GM12878 (cell line): ENCODE data around the gene VMAC. TPM values are rescaled to one million over a fixed set of nuclear protein-coding genes. Genes with fewer than 3 reads are reported as not detected.
"Not testable (repeated sequence)": the region's sequence is repeated elsewhere in the genome, so short reads cannot be mapped to it uniquely, and the experiment has no call there.

Experiments used
- ATAC-seq: fragments of 200-7000 bp; cut with Tn5 transposase; 3 replicates; pipeline ENCODE4 v1.9.1; 2020; ENCODE audit warnings: mild to moderate bottlenecking, moderate library complexity
- BruUV-seq: library from RNA; stranded (reverse); fragments of 400-500 nt; replicated peaks from 2 replicates; lab custom pipeline; 2021; lab: Mats Ljungman, UMichigan
- CTCF ChIA-PET: fragments of 300-600 bp; sonication (Branson Sonifier 250); formaldehyde crosslinking; extraction: SDS; loops from one replicate; lab custom pipeline; 2021; ENCODE audit warnings: inconsistent platforms; lab: Yijun Ruan, JAX
- POLR2A ChIA-PET: fragments of 350-600 bp; formaldehyde crosslinking; extraction: SDS; loops from one replicate; lab custom pipeline; 2021; ENCODE audit warnings: inconsistent platforms; lab: Charles Lee
- RAD21 ChIA-PET: fragments of 300-600 bp; sonication (Branson Sonifier 250); formaldehyde crosslinking; loops from one replicate; lab custom pipeline; 2023; ENCODE audit warnings: antibody characterized with exemption; ENCODE audit not compliant: unreplicated experiment; lab: Charles Lee
- SMC1A ChIA-PET: fragments of 300-600 bp; sonication (Branson Sonifier 250); formaldehyde crosslinking; loops from one replicate; lab custom pipeline; 2023; ENCODE audit not compliant: unreplicated experiment, uncharacterized antibody; lab: Charles Lee
- DNase-seq: peaks from one replicate; pipeline ENCODE4 v3.0.0-alpha.2; 2011; ENCODE audit warnings: low read depth, low spot score
- FAIRE-seq: peaks from 3 replicates; lab custom pipeline; 2011; peaks lifted over from hg19 to GRCh38; lab: Jason Lieb, UNC
- H2AFZ ChIP-seq: 2 replicates; pipeline ENCODE4 v1.6.0; 2011; ENCODE audit warnings: low read depth, low read length, control low read depth; ENCODE audit not compliant: control insufficient read depth
- H3K27ac ChIP-seq: 2 replicates; pipeline ENCODE4 v1.5.1; 2011; ENCODE audit warnings: control low read depth; ENCODE audit not compliant: control insufficient read depth, insufficient read depth
- H3K27me3 ChIP-seq, 2 experiments: replicated peaks in 1 of 2; 2 replicates each; pipeline versions ENCODE4 v1.6.0 to v1.6.1; 2011; ENCODE audit warnings: low read length in 1 of 2; ENCODE audit not compliant: control insufficient read depth in 2 of 2, insufficient read depth in 2 of 2
- H3K36me3 ChIP-seq, 2 experiments: 2 replicates each; pipeline ENCODE4 v1.5.1; 2011; ENCODE audit warnings: low read length in 1 of 2; ENCODE audit not compliant: control insufficient read depth in 2 of 2, insufficient read depth in 2 of 2
- H3K4me1 ChIP-seq: 2 replicates; pipeline ENCODE4 v1.6.1; 2011; ENCODE audit warnings: mild to moderate bottlenecking, low read length, moderate library complexity, mixed read lengths; ENCODE audit not compliant: control insufficient read depth, insufficient read depth
- H3K4me2 ChIP-seq: 2 replicates; pipeline ENCODE4 v1.6.0; 2011; ENCODE audit warnings: control low read depth; ENCODE audit not compliant: control insufficient read depth, insufficient read depth
- H3K4me3 ChIP-seq: fragments of 200-600 bp; sonication (generic); 2 replicates; pipeline ENCODE4 v1.5.1; 2016
- H3K79me2 ChIP-seq: 2 replicates; pipeline ENCODE4 v1.6.0; 2011; ENCODE audit warnings: low read length; ENCODE audit not compliant: control insufficient read depth, insufficient read depth
- H3K9ac ChIP-seq: 2 replicates; pipeline ENCODE4 v1.8.0; 2011; ENCODE audit warnings: low read length, control low read depth, mixed read lengths; ENCODE audit not compliant: control insufficient read depth, insufficient read depth
- H3K9me3 ChIP-seq: replicated peaks from 3 replicates; pipeline ENCODE4 v1.5.1; 2011; ENCODE audit warnings: mild to moderate bottlenecking, low read length; ENCODE audit not compliant: control insufficient read depth, insufficient read depth
- H4K20me1 ChIP-seq: 2 replicates; pipeline ENCODE4 v1.6.0; 2011; ENCODE audit not compliant: control insufficient read depth, insufficient read depth
- CHD2 ChIP-seq: IDR thresholded peaks from 2 replicates; pipeline ENCODE4 v1.6.1; 2011; ENCODE audit warnings: low read depth, low read length, improper control_type of control experiment, borderline replicate concordance
- HDGF ChIP-seq: fragments of 450-650 bp; IDR thresholded peaks from 2 replicates; pipeline ENCODE4 v1.6.1; 2016; ENCODE audit warnings: antibody characterized with exemption
- KLF5 ChIP-seq: fragments of 450-650 bp; IDR thresholded peaks from 2 replicates; pipeline ENCODE4 v1.6.1; 2014; ENCODE audit warnings: mild to moderate bottlenecking; ENCODE audit not compliant: partially characterized antibody
- NR2C1 ChIP-seq: fragments of 450-650 bp; IDR thresholded peaks from 2 replicates; pipeline ENCODE4 v1.6.1; 2017; ENCODE audit warnings: antibody characterized with exemption, mild to moderate bottlenecking, moderate library complexity
- PBX3 ChIP-seq: IDR thresholded peaks from 2 replicates; pipeline ENCODE4 v1.6.1; 2011; ENCODE audit warnings: mild to moderate bottlenecking, low read depth, low read length, moderate library complexity; ENCODE audit not compliant: insufficient replicate concordance
- PKNOX1 ChIP-seq: fragments of 450-650 bp; IDR thresholded peaks from 2 replicates; pipeline ENCODE4 v1.6.1; 2016; ENCODE audit warnings: mild to moderate bottlenecking
- POU2F2 ChIP-seq: IDR thresholded peaks from 3 replicates; pipeline ENCODE4 v1.6.1; 2011; ENCODE audit warnings: low read depth, mild to moderate bottlenecking, low read length, borderline replicate concordance
- RFX5 ChIP-seq: IDR thresholded peaks from 2 replicates; pipeline ENCODE4 v1.6.1; 2011; ENCODE audit warnings: low read depth, low read length, improper control_type of control experiment
- RUNX3 ChIP-seq: IDR thresholded peaks from 2 replicates; pipeline ENCODE4 v1.6.1; 2012; ENCODE audit warnings: low read length, inconsistent platforms
- SMARCA5 ChIP-seq: fragments of 450-650 bp; IDR thresholded peaks from 2 replicates; pipeline ENCODE4 v1.6.1; 2017; ENCODE audit warnings: mild to moderate bottlenecking
- SP1 ChIP-seq: IDR thresholded peaks from one replicate; pipeline ENCODE4 v1.6.1; 2011; ENCODE audit warnings: low read depth, low read length
- SRF ChIP-seq, 2 experiments: IDR thresholded peaks; 2 replicates each; pipeline ENCODE4 v1.6.1; 2011; ENCODE audit warnings: low read depth in 2 of 2, low read length in 2 of 2, mild to moderate bottlenecking in 1 of 2, moderate library complexity in 1 of 2
- ZNF207 ChIP-seq: fragments of 450-650 bp; IDR thresholded peaks from 2 replicates; pipeline ENCODE4 v1.6.1; 2014; ENCODE audit warnings: antibody characterized with exemption, mild to moderate bottlenecking, borderline replicate concordance
- WGBS: methylation state at CpG from one replicate; pipeline ENCODE4 v1.1.6; 2016; ENCODE audit warnings: low lambda C conversion rate; ENCODE audit not compliant: insufficient replicate concordance, insufficient coverage; ENCODE audit errors: missing lambda C conversion rate; 5-methylcytosine and 5-hydroxymethylcytosine counted together
- in situ Hi-C: fragments of 300-500 bp; cut with MboI; formaldehyde crosslinking; loops from 9 replicates; pipeline ENCODE4 v1.14.3; 2018; ENCODE audit warnings: mixed read lengths
- intact Hi-C: fragments of 100-400 bp; cut with micrococcal nuclease; formaldehyde crosslinking; loops from one replicate; pipeline ENCODE4 v1.14.2; 2022; ENCODE audit not compliant: unreplicated experiment
- polyA plus RNA-seq, 11 experiments: library from polyadenylated mRNA; depleted of rRNA in 4 of 11; unstranded in 6 of 11; stranded (reverse) in 5 of 11; fragments of >200 nt; fragmentation: Nextera tagmentation in 4 of 11; fragmentation: Illumina TruSeq in 1 of 11; extraction: Ambion mirVana in 4 of 11; extraction: Trizol in 1 of 11; gene quantifications; 1 replicate in 1 of 11; 2 replicates in 10 of 11; pipeline versions ENCODE4 v1.2.1 to v1.2.3, GENCODE V29; 2011 to 2016; ENCODE audit warnings: inconsistent platforms in 2 of 11, missing spikeins in 2 of 11, low read depth in 1 of 11
- total RNA-seq, 4 experiments: library from RNA; depleted of rRNA in 3 of 4; stranded (reverse); fragments of >200 nt in 3 of 4; fragmentation: Illumina TruSeq in 1 of 4; extraction: Trizol in 1 of 4; gene quantifications; 2 replicates each; pipeline versions ENCODE4 v1.2.1 to v1.2.3, GENCODE V29; 2013 to 2021
- TF ChIP-seq, protein P1 (sequence below): fragments of 450-650 bp; IDR thresholded peaks from 2 replicates; pipeline ENCODE4 v1.6.1; 2017; ENCODE audit warnings: mild to moderate bottlenecking, moderate library complexity

Gene VMAC
- total and polyA plus RNA-seq, 10 of the 15 experiments (the other 5 are each of a cell fraction or from before 2014, with no cell fraction given), result 0.18 to 6.8 (median 1.8) TPM

DNA sequence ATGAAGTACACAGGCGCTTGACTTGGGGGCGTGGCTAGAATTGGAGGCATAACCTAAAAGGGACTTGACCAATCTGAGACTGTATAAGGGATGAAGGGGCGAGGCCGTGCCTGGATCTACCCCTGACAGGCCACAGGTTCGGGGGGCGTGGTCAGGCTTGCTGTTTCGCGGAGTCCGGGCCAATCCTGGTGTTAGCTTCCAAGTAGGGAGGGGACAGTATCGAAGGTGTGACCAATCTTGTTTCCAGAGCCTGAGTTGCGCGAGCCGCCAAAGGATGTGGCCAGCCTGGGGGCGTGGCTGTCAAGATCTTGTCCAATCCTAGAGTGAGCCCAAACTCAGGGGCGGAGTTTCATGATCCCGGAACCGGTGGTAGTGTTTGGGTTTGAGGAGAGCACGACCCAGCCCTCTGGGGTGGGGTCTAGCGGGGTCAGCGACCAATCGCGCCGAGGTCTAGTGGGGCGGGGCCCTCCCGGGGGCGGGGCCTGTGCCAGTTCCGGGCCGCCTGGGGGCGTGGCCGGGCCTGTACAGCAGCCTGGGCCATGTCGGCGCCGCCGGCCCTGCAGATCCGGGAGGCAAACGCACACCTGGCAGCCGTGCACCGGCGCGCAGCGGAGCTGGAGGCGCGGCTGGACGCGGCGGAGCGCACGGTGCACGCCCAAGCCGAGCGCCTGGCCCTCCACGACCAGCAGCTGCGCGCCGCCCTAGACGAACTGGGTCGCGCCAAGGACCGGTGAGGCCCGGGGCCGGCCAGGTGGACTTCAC, at the start of gene VMAC (continued):
- TF ChIP-seq RUNX3, result peak; percentile 2; the same call in 1 of the 2 replicates
- TF ChIP-seq CHD2, result peak; percentile 71; the same call in 1 of the 2 replicates
- TF ChIP-seq SP1, result peak; percentile 88
- TF ChIP-seq PBX3, result peak; percentile 33
- peak; percentile 58; the same call in 1 of the 2 replicates for TF ChIP-seq RFX5
- TF ChIP-seq KLF5, result peak; percentile 22
- TF ChIP-seq, protein P1, sequence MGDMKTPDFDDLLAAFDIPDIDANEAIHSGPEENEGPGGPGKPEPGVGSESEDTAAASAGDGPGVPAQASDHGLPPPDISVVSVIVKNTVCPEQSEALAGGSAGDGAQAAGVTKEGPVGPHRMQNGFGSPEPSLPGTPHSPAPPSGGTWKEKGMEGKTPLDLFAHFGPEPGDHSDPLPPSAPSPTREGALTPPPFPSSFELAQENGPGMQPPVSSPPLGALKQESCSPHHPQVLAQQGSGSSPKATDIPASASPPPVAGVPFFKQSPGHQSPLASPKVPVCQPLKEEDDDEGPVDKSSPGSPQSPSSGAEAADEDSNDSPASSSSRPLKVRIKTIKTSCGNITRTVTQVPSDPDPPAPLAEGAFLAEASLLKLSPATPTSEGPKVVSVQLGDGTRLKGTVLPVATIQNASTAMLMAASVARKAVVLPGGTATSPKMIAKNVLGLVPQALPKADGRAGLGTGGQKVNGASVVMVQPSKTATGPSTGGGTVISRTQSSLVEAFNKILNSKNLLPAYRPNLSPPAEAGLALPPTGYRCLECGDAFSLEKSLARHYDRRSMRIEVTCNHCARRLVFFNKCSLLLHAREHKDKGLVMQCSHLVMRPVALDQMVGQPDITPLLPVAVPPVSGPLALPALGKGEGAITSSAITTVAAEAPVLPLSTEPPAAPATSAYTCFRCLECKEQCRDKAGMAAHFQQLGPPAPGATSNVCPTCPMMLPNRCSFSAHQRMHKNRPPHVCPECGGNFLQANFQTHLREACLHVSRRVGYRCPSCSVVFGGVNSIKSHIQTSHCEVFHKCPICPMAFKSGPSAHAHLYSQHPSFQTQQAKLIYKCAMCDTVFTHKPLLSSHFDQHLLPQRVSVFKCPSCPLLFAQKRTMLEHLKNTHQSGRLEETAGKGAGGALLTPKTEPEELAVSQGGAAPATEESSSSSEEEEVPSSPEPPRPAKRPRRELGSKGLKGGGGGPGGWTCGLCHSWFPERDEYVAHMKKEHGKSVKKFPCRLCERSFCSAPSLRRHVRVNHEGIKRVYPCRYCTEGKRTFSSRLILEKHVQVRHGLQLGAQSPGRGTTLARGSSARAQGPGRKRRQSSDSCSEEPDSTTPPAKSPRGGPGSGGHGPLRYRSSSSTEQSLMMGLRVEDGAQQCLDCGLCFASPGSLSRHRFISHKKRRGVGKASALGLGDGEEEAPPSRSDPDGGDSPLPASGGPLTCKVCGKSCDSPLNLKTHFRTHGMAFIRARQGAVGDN, result peak; percentile 40; the same call in 1 of the 2 replicates
- peak; percentile 99 for TF ChIP-seq HDGF
- TF ChIP-seq PKNOX1, result peak; percentile 92
- peak; percentile 16 to 32; a peak in 2 of 4 replicates for TF ChIP-seq SRF (IDR thresholded peaks at IDR 0.05; ENCODE audit: low read depth in 2 of 2, low read length in 2 of 2)
- 0 out of 2 replicates have a peak, but pooled peaks have one; percentile 7 for TF ChIP-seq NR2C1
- TF ChIP-seq POU2F2, result 0 out of 3 replicates have a peak, but pooled peaks have one; percentile 21
- peak; percentile 89; the same call in 1 of the 2 replicates for TF ChIP-seq ZNF207
- TF ChIP-seq SMARCA5, result 0 out of 2 replicates have a peak, but pooled peaks have one; percentile 15

- WGBS, result 33% methylated on average over 9 of the region's 9 CpGs
- DNase-seq, SMC1A ChIA-PET, H3K27ac ChIP-seq, H3K27me3 ChIP-seq, H2AFZ ChIP-seq, H3K4me2 ChIP-seq, ATAC-seq, FAIRE-seq, RAD21 ChIA-PET, H3K79me2 ChIP-seq, H3K9me3 ChIP-seq, POLR2A ChIA-PET, H3K4me3 ChIP-seq, H4K20me1 ChIP-seq, H3K36me3 ChIP-seq, H3K4me1 ChIP-seq, BruUV-seq, H3K9ac ChIP-seq, intact Hi-C loops, CTCF ChIA-PET, in situ Hi-C loops: not testable (repeated sequence)
These were observed 49.5 kb upstream of the VMAC start for GRCh38 chr19:5855151-5855550.
